ENCODE data around the gene NECAB3.

Gene NECAB3

DNA sequence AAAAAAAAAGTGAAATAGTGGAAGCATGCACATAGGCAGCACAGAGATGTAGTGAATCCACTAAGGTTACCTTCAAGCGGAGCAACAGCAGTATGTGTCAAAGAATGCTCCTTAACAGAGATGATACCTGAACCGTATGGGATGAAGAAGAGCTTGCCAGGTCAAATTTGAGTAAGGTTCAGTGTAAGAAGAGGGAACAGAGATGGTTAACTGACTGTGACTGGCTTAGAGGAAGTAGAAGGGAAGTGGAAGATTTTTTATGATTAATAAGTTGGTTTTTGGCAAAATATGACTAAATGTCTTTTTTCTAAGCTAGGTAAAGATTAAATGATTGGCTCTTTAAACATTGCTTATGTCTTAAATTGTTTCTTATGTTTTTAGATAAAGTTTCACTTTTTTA is 64.7 kb downstream of the NECAB3 start:
- no peak for DNase-seq (ENCODE audit: low spot score)

All from RKO (cell line).